ENCODE measurements around the gene ENTPD6.

The ENTPD6 gene

DNA sequence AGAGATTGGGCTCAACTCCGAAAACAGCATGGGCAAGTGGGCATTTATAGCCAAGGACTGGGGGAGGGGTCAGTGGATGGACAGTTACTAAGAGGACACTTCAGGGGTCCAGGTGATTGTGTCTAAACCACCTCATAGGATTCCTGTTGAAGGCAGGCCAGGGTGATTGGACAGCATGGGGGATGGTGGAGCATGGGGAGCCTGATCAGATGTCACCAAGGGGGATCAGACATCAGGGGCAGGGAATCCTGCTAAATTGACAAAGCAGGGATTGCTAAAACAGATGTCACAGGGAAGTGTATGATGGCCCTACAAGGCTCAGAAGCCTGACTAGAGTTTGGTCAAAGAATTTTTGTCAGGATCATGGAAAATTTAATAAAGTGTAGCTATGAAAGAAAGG, 49.9 kb downstream of the ENTPD6 start:
- DNase-seq, result no peak

DNA sequence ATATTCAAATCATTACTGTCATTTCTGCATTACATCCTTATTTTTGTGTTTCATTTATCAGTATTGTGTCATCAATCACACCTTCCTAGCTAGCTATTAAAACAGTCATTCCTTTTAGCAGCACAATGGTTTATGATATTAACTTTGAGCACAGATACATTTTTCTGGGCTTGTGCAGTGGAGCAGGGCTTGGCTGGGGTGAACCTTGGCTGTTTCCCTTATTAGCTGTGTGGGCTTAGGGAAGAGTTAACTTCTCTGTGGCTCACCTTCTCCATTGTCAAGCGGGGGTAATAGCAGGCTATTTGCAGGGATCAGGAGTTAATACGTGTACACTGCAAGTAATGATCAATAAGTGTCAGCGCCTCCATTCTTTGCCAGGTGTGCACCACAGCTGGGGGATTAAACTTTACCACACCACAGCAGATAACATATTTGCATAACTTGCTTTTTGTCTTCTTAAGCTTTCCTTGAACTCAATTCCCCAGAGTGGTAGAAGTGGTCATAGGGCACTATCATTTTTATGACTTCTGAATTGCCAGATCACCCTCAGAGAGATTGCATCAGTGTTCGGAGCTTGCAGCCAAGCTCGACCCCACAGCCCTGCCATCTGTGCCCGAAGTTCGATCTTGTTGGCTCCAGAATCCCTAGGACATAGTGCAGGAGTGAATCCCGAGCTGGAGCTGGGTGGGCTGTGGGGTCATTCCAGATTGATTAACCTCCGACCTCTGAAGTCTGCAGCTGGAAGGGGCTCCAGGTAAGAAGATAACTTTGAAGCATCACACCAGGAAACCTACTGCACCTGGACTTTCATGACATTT, 50.9 kb downstream of the ENTPD6 start:
- DNase-seq, result no peak

DNA sequence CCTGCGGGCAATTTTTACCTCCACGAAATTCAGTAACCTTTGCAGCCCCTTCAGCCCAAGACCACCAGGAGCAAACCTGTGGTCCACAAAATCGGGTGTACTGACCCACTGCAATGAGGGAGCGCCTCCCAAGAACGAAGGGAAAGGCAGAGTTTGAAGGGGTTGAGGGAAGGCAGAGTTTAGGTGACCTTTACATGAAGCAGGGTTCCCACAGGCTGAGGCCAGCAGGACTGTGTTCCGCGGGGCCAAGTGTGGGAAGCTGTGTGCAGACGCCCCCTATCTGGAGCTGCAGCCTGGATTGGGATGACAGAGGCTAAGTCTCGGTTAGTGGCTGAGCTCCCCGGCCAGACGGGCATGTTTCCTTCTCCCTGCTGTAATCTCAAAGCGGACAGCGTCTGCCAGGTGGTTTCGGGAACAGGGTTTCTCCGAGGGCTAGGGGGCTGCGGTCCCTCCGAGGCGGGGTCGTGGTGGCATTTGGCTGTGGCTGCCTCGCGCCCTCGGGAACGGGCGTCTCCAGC, 51.5 kb downstream of the ENTPD6 start:
- no peak for DNase-seq

DNA sequence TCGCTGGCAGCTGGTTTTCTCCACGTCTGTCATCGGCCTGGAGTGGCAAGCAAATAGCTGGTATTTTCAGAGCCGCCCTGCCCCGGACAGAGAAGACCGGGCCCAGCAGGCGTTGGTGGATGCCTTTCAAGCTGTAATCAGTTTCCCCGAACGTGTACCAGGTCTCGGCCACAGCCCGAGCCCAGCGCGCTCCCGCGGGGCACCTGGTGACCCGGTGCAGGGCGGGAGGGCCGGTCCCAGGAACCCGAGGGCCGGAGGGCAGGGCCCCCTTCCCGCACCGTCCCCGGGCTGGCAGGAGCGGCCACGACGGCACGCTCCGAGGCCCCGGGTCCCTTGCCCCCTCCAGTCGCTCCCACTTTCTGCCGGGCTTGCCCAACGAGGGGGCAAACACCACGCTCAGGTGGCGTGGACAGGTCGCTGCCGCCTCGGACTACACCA, 52.0 kb downstream of the ENTPD6 start:
- no peak for DNase-seq

DNA sequence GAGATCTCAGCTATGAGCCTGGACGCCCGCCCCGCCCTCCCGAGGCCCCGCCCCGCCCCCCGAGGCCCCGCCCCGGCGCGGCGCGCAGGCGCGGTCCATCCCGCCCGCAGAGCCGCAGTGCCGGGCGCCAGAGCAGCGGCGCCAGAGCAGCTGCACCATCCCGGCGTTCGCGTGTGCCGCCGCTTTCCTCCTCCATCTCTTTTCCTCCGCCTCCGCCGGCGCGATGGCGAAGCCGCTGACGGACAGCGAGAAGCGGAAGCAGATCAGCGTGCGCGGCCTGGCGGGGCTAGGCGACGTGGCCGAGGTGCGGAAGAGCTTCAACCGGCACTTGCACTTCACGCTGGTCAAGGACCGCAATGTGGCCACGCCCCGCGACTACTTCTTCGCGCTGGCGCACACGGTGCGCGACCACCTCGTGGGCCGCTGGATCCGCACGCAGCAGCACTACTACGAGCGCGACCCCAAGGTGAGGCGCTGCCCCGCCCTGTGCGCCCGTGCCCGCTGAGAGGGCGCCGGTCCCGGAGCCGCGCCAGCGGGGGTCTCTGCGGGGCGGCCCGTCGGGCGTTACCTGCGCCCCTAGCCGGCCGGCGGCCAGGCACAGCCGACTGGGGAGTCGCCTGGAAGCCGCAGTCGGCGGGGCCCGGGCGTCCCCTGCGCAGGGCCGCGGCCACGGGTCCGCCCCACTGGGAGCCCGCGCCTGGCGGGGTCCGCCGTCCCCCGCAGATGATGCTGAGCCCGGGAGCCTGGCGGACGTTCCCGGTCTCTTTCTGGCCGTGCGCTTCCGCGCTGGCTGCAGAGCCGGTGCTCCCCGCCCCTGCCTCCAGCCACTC, 52.7 kb downstream of the ENTPD6 start, which contains the start of gene PYGB:
TSS of gene PYGB (plus strand) at position 130 of the 830 bp plus-strand sequence. CDS start at position 224, 94 bp downstream.
- DNase-seq, result peak; percentile 79

DNA sequence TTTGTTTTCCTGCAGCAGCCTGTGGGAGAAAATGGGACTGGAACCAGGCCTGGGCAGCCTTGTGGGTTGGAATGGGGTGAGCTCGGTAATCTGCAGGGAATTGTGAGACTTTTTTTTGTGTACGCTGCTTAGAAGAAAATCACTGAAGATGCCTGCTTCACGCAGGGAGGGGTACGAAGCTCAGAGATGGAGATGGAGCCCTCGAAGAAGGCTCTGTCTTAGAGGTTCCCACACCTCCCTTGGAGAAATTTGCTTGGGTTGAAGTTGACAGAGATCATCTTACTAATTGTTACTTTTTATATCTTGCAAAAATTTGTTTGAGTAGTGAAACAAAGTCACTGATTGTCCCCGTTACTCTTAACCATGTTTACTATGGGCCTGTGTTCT, 53.3 kb downstream of the ENTPD6 start:
- no peak for DNase-seq

DNA sequence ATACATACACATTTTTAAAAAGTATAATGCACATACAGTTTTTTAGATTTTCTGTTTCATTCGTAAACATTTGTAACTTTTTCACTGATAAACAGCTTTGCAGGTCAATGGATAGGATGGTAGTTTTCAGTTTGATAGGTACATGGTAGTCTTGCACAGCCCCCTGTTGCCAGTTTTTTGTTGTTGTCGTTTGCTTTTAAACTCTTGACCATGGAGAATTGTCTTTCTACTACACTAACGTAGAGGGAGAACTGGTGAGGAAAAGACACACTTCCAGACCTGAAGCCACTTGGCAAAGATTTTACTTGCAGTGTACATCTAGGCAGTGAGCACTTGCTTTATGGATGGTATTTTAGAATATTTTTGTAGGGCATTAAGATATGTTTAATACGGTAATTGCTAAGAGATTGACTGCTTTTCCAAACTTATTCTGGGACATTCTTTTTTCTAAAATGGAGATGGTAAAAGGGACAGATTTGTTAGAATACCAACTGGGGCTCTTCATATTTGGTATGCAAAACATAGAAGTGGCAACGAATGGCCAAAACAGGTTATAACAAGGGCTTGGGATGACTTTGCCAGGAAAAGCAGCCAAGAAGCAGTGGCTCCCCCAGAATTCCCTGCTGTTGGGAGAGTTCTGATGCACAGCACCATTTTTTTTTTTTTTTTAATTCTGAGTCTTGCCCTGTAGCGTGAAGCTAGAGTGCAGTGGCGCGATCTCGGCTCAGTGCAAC, 53.9 kb downstream of the ENTPD6 start:
- DNase-seq, result no peak

DNA sequence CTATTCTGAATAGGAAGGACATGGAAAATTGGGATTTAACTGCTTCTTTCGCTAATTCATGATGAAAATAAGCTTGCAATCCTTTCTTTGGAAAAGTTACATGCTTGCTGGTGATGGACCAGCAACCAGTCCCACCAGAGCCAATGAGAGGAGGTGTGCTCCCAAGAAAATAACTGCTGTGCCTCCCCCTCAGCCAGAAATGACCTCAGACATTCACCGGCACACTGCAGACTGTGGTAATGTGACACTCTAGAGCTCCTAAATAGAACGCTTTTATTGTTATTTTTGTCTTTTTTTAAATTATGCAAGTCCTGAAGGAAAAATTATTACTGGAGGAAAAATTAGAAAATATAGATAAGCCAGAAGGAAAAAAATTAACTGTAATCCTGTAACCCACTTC, 55.0 kb downstream of the ENTPD6 start:
- no peak for DNase-seq

DNA sequence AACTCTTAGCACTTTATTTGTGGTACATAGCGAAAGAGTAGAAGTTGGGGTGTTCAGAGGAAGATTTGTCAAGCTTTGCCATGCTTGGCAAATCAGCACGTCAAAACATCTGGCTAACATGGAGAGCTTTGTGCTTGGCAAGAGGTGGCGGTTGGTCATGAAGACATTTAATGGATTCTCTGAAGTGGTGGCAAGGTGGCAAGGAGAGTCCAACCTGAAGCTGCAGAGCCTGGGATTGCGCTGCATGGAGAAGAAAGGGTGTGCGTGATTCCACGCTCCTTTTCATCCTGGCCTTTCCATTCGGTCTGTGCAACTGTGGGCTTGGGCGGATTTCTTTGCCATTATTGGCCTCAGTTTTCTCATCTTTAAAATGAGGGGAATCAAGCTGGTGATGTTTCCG, 55.5 kb downstream of the ENTPD6 start:
- DNase-seq, result no peak

DNA sequence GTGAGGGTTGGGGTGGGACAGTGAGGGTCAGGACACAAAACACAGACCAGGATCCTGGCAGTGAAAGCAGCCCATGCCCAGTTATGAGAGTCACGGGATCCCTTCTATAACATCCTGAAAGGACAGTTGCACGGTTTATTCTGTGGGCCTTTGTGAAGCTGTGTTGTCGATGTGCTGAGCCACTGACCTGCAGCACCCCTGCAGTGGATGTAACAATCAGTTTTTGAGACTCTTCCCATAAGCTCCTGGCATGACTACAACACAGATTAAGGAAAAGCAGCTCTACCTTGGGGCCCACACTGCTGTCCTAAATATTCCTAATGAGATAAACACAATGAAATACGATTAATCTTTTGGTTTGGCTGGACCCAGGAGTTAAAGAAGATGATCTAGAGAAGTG, 56.0 kb downstream of the ENTPD6 start:
- no peak for DNase-seq

DNA sequence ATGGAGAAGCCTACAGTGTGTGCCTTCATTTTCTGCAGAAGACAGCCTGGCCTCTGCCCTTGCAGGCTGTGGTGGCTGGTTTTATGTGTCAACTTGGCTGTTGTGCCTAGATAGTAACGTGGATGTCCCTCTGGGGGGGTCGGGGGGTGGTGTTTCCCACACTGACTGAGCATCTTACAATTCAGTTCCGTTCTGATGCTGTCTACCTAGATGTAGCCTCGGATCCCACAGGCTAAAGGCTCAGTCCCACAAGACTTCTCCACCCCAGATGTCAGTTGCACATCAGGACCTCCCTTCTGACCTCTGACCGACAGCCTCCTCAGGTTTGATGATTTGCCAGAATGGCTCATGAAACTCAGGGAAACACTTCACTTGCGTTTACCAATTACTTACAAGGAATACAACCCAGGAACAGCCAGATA, 56.7 kb downstream of the ENTPD6 start:
- DNase-seq, result no peak

DNA sequence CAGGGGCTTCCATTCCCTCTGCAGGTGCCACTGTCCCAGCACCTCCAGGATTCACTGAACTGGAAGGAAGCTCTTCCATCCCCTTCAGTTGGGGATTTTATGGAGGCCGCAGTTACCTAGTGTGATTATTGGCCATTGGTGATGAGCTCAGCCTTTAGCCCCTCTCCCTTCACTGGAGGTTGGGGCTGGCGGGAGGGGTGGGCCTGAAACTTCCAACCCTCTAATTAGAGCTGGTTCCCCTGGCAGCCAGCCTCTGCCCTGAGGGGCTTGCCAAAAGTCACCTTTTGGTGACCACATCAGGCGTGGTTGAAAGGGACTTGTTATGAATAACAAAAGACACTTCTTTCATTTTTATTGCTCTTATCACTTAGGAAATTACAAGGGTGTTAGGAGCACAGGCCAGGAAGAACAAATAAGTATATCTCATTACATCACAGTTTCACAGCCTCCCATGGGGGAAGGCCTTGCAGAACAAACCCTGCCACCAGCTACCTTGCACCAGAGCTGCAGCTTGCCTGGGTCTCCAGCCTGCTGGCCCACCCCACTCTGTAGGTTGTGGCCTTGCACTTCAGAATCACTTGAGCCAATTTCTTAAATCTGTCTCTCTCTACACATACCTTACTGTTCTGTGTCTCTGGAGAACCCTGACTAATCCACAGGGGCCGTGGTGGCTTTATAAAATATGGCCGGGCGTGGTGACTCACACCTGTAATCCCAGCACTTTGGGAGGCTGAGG, 57.3 kb downstream of the ENTPD6 start:
- DNase-seq, result no peak

DNA sequence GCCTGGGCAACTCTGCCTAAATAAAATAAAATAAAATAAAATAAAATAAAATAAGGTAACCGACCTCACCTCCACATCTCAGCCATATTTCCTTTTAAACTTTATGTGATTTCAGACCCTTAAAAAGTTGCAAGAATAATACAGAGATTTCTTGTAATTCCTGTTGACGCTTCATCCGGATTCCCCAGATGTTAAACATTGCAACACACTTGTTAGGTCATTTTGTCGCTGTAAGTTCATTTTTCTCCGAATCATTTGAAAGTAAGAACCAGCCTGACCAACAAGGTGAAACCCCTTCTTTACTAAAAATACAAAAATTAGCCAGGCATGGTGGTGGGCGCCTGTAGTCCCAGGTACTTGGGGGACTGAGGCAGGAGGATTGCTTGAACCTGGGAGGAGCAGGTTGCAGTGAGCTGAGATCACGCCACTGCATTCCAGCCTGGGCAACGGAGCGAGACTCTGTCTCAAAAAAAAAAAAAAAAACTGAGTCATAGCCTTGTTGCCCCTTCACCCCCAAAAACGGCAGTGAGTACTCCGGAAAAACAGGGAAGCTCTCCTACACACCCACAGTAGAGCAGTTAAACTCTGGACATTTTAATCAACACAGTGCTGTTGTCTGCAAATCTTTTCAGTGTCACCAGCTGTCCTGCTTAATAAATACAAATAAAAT, 58.2 kb downstream of the ENTPD6 start:
- peak; percentile 1 for DNase-seq

DNA sequence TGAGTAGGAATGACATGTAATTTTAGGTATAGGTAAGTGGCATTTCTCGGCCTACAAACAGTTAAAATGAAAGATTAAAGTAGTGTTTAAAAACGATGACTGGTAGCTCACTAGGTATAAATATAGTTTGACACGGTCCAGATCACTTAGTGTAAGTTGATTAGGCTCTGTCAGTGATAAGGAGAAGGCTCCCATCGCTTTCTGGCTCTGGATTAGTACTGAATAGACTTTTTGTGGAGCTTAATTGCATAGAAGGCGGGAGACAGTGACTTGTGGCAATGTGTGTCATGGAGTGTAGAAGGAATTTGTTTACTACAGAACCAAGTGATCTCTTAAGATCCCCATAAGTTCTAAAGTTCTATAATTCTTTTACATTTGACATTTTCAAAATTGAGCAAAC, 59.1 kb downstream of the ENTPD6 start:
- DNase-seq, result peak; percentile 14

DNA sequence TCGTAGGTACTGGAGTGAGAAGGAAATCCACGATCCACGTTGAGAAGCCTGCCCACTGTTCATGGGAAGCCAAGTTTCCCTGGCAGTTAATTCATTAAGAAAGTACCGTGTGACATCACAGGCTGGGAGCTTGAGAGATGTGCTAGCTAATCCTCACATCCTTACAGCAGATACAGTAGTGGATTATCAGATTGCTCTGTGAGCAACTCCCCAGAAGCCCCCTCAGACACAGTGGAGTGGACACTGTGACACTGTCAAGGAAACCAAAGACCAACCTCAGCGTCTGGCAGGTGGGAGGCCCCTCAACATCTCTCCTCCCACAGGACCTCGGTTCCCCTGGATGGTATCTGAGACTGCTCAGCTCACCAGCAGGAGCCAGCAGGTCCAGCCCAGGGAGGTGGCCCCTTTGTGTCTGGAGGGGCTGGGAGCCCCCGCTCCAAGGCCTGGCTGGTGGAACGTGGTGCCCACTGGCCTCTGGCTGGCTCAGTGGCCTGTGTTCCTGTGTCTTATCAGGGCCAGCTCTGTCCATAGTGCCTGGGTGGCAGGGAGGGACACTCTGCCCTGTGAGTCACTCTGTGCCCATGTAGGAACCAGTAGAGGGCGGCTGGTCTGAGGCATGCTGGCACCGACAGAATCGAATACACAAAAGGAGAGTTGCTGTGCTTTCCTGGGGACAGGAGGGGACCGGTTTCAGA, 59.6 kb downstream of the ENTPD6 start:
- peak; percentile 23 for DNase-seq

DNA sequence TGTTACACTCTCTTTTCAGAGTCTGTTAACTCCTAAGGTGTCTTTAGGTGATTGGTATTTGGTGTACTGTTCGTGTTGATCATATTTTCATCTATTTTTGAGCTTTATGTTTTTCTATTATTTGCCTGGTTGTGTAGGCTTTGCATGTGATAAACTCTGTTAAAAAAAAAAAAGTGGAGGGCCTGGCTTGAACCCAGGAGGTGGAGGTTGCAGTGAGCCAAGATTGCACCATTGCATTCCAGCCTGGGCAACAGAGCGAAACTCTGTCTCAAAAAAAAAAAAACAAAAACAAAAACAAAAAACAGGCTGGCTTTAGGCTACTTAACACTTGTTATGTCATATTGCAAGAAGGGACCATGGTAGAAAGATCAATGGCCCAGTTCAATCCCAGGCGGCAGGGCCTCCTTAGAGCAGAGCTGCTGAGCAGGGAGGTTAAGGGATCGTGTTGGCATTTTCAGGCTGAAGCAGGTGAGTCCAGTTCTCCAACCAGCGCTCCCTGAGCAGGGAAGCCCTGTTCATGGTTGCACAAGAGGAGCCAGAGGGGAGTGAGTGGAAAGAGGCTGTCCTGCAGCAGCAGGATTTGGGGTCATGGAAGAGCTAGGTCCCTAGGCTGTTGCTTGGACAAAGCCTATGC, 60.8 kb downstream of the ENTPD6 start:
- peak; percentile 19 for DNase-seq

DNA sequence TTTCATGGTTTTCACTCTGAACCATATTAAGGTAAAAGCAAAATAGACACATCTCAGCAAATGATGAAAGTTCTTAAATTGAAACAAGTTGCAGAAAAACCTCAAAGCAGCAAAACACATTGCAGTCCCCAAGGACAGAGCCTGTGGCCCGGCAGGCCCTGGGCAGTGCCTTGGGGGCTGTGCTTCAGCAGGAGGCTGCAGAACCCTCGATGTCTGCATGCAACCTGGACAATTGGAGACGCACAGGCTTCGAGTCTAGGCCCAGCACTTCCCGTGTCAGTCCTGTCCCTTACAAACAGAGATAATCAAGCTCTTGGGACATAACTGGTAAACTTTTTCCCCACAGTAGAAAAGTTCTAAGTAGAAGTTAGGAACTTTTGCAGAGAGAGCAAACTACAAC, 61.6 kb downstream of the ENTPD6 start:
- DNase-seq, result peak; percentile 10

DNA sequence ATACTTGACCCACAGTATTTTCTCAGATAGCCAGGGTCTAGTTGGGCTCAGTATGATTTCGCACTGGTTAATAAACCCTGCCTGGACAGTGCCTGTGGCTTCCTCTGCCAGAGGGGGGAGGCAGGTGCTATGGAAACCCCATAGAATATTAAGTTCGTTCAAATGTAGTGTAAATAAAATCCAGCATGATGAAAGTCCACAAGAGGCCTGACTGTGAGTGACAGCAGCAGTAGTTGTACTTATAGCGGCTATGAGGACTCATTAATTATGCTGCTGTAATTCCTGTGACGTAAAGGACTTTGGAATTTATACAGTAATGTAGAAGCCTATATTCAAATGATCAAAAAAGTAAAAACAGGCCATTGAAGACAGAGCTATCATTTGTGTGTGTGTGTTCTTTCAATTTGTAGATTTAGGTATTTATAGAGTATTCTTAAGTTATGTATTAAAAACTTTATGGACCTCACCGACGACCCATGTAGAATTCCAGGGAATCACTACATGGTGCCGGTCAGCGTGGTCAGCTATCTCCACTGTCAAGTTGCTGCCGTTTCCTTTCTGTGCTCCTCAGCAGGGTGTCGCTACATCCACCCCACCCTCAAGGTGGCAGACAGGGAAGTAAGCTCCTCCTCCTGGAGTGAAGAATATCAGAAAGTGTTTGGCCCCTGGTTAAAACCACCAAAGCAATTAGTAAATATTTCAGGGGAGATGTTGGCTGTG, 62.4 kb downstream of the ENTPD6 start:
- no peak for DNase-seq

DNA sequence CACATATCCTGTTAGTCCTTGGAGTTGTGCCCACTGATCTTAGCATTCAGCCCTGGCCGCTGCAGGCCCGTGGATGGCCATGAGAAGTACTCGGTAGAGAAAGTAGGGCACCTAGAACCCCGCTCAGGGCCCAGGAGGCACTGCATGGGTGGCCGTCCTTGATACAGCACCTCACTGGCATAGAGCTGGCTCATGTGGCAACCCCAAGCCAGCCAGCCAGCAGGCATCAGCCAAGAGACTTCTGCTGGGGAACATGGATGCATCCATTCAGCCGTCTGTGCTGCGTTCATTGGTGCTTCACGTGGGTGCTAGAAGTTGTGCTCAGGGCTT, 62.9 kb downstream of the ENTPD6 start:
- no peak for DNase-seq

DNA sequence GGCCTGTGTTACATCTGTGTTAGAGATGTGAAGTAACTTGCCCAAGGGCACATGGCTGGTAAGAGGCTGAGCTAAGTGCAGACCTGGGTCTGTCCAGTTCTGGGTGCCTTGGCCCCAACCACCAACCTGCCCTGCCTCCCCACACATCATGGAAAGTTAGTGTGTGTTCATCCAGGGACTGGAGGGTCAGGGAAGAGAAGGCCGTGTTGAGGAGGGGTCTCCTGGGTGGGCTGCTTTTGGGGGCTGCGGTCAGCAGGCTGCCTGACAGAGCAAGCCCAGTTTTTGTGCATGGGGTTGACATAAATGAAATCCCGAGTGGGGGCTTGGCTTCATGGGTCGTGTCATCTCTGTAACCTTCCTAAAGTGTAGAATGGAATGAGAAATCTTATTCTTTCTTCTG, 63.3 kb downstream of the ENTPD6 start:
- DNase-seq, result no peak
